Activated T-cell treated with anti-CD3 and anti-CD28 coated beads for 24 hours (primary cell): ENCODE results near the gene PALB2.
"Not testable (repeated sequence)": the region's sequence is repeated elsewhere in the genome, so short reads cannot be mapped to it uniquely, and the experiment has no call there.

Experiments
- DNase-seq: peaks from one replicate; pipeline ENCODE4 v3.0.0-alpha.2; 2020; ENCODE audit warnings: low read depth

PALB2 gene

DNA sequence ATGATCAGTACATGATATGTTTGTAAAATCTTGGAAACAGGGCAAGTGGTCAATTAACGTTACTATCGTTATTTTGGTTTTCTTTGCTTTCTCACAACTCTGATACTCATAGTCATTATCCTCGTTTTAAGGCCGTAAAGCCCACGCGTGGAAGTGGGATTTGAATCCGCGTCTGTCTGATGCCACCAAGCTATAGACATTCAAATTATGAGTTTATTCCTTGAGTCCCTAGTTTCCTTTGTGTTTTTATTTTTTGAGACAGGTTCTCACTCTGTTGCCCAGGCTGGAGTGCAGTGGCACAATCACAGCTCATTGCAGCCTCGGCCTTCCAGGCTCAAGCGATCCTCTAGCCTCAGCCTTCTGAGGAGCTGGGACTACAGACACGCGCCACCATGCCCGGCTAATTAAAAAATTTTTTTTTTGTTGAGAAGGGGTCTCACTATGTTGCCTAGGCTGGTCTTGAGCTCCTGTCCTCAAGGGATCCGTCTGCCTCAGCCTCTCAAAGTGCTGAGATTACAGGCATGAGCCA lies 1.2 kb upstream of the PALB2 start:
- DNase-seq = no peak

- DNase-seq = no peak
Observed at GRCh38 chr16:23640615-23640930, 537 bp downstream of the PALB2 start.

- DNase-seq = no peak
Observed at GRCh38 chr16:23635958-23636357, 5.2 kb downstream of the PALB2 start.

GRCh38 chr16:23634461-23635036 lies 6.6 kb downstream of the PALB2 start:
- DNase-seq = no peak

GRCh38 chr16:23631874-23632273 lies 9.2 kb downstream of the PALB2 start:
- DNase-seq = not testable (repeated sequence)

GRCh38 chr16:23629516-23629915 lies 11.6 kb downstream of the PALB2 start:
- no peak for DNase-seq

GRCh38 chr16:23624092-23624491 lies 17.0 kb downstream of the PALB2 start:
- DNase-seq = no peak

GRCh38 chr16:23615805-23616204 lies 25.3 kb downstream of the PALB2 start:
- DNase-seq = no peak

- no peak for DNase-seq
Observed at GRCh38 chr16:23611936-23612335, 29.2 kb downstream of the PALB2 start.

- DNase-seq = not testable (repeated sequence)
Observed at GRCh38 chr16:23610905-23611304, 30.2 kb downstream of the PALB2 start.

DNA sequence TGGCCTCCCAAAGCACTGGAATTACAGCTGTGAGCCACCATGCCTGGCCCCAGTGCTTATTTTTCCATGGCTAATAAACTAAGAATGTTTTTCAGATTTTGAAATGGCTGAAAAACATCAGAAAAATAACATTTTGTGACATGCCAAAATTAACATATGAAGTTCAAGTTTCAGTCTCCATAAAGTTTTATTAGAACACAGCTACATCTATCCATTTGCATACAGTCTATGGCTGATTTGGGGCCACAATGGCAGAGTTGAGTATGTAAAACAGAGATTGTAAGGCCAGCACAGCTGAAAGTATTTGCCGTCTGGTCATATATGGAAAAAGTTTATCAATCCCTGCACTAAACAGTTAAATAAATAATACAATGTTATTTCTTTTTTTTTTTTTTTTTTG lies 31.2 kb downstream of the PALB2 start:
- DNase-seq = no peak

- no peak for DNase-seq
Observed at GRCh38 chr16:23608194-23608593, 32.9 kb downstream of the PALB2 start.

- no peak for DNase-seq
Observed at GRCh38 chr16:23607726-23608125, 33.4 kb downstream of the PALB2 start.

DNA sequence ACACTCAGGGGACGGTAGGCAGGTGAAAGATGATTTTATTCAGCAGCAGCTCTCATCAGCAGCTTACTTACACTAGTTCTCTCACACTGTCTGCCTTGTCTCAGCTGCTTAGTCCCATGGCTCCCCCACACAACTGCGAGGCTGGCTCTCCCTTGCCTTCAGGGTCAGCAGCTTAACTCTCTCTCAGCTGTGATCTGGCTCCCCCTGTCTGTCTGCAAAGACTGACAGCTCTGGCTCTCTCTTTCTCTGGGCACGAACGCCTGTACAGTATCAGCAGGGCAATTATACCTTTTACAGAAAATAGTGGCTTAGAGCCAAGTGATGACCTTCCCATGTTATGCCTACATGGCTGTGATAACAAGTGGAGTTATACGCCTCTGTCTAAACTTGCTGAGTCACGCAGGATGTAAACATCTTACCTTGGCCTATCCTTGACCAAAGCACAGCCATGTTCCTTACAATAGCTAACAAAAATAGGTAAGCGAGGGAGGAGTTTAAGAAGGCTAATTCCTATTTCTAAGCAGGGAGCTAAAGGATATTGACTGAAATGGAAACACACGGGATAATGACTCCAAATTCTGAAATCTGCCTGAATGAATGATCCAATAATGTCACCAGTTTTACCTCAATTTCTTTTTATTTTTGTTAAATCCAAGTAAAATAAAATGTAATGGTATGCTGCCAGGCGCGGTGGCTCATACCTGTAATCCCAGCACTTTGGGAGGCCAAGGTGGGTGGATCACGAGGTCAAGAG lies 43.9 kb downstream of the PALB2 start:
- DNase-seq = no peak

DNA sequence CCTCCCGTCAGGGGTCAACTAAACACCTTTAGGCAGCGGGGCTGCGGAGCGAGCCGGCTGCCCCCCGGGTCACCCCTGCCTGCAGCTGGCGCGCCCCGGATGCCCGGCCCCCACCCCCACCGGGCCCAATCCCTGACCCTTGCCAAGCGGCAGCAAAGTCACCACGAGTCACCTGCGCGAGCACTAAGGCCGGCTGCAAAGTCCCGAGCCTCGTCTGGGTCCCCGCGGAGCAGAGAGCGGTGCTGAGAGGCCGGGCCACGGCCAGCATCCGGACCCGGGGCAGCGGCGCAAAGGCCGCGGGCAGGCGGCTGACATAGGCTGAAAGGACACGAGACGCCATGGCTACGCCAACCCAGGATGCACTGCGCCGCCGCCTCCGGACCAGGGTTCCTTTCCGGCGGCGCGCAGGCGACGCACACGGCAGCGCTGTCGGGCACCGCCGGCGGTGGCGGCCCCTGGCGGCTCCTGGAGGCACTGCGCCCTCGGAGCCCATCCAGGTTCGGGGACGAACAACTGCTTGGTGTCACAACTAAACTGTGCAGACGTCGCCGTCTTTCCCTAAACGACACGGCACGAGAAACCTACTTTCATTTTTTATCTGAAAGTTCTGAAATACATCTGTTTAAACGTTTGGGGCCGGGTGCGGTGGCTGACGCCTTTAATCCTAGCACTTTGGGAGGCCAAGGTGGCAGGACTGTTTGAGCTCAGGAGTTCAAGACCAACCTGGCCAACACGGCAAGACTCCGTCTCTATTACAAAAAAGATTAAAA lies 45.0 kb downstream of the PALB2 start, which contains the start of gene NDUFAB1:
NDUFAB1 (minus strand) TSS at position 366 of the 770 bp plus-strand sequence; CDS start at position 340, 26 bp downstream.
- DNase-seq = peak; percentile 86

DNA sequence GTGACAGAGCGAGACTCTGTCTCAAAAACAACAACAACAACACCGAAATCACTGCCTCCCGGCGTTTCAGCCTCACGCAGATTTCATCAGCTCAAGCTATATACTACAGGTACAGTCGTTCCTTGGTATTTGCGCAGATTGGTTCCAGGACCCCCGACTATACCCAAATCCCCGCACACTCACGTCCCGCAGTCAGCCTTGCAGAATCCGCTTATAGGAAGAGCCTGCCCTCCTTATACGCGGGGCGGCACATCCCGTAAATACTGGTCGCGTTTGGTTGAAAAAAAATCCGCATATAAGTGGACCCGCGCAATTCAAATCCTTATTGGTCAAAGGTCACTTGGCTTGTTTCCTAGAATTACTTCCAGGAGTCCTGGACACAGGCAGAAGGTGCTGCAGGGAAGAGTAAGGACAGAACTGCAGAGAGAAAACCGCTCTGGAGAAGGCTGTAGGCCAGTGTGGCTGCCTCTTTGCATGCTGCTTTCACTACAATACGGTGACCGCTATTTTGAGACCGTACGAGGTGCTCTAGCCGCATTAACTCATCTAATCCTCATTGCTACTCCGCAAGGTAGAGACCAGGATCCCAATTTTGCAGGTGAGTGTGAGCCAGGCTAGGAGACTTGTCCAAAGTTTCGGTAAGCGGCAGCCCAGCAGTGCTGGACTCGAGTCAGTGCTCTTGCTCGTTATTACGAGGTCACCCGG lies 45.7 kb downstream of the PALB2 start:
- DNase-seq = no peak

GRCh38 chr16:23594186-23594585 lies 46.9 kb downstream of the PALB2 start:
- DNase-seq = no peak

GRCh38 chr16:23590181-23590580 lies 50.9 kb downstream of the PALB2 start:
- DNase-seq = no peak

- no peak for DNase-seq
Observed at GRCh38 chr16:23587726-23588125, 53.4 kb downstream of the PALB2 start.

- no peak for DNase-seq
Observed at GRCh38 chr16:23584186-23585076, 56.7 kb downstream of the PALB2 start.

DNA sequence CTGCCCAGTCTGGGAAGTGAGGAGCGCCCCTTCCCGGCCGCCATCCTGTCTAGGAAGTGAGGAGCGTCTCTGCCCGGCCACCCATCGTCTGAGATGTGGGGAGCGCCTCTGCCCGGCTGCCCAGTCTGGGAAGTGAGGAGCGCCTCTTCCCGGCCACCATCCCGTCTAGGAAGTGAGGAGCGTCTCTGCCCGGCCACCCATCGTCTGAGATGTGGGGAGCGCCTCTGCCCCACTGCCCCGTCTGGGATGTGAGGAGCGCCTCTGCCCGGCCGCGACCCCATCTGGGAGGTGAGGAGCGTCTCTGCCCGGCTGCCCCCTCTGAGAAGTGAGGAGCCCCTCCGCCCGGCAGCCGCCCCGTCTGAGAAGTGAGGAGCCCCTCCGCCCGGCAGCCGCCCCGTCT lies 57.8 kb downstream of the PALB2 start:
- DNase-seq = not testable (repeated sequence)
